Muscle of leg (tissue), 11 donors: Measurements from ENCODE around the gene LENG9. TPM values are rescaled to one million over a fixed set of nuclear protein-coding genes. Genes with fewer than 3 reads are reported as not detected.

Experiments used
- DNase-seq: peaks from one replicate; pipeline ENCODE4 v3.0.0; 2013
- H3K27ac ChIP-seq: one replicate; pipeline ENCODE4 v1.5.1; 2013; ENCODE audit warnings: mild to moderate bottlenecking, low read length, control low read depth
- H3K27me3 ChIP-seq: one replicate; pipeline ENCODE4 v1.6.1; 2013; ENCODE audit warnings: low read length; ENCODE audit not compliant: control insufficient read depth, insufficient read depth
- H3K36me3 ChIP-seq: one replicate; pipeline ENCODE4 v1.6.1; 2013; ENCODE audit warnings: low read length; ENCODE audit not compliant: control insufficient read depth, insufficient read depth
- H3K4me1 ChIP-seq: one replicate; pipeline ENCODE4 v1.6.1; 2013; ENCODE audit warnings: low read length; ENCODE audit not compliant: control insufficient read depth, insufficient read depth
- H3K4me3 ChIP-seq: one replicate; pipeline ENCODE4 v1.5.1; 2013; ENCODE audit warnings: low read length, control low read depth
- H3K9me3 ChIP-seq: replicated peaks from 2 replicates; pipeline ENCODE4 v1.6.1; 2013; ENCODE audit warnings: low read depth, low read length; ENCODE audit not compliant: control insufficient read depth
- WGBS: methylation state at CpG from one replicate; pipeline ENCODE4 v1.1.5; 2013; ENCODE audit warnings: missing lambda C conversion rate; ENCODE audit not compliant: insufficient coverage; 5-methylcytosine and 5-hydroxymethylcytosine counted together
- polyA plus RNA-seq, 8 donors: library from polyadenylated mRNA; unstranded; fragments of 120-200 nt; gene quantifications; one replicate each; pipeline versions ENCODE4 v1.2.1 to v1.2.3, GENCODE V29; 2013; ENCODE audit warnings: inconsistent platforms in 1 of 8, low replicate concordance in 1 of 8; ENCODE audit not compliant: insufficient read length in 8 of 8, insufficient read depth in 1 of 8
- total RNA-seq: library from RNA; stranded (reverse); fragments of 120-200 nt; gene quantifications from one replicate; pipeline ENCODE4 v1.2.4, GENCODE V29; 2013

The LENG9 gene
- total and polyA plus RNA-seq, 9 donors = 1.5 to 4.1 (median 2.7) TPM

- no peak for DNase-seq
- no peak overlapping the region for H3K4me3 ChIP-seq
- no peaks in the 10 kb centered on the region for H3K36me3 ChIP-seq
- no peak overlapping the region for H3K27ac ChIP-seq
- H3K9me3 ChIP-seq = no peaks in the 10 kb centered on the region
- 88% methylated on average over 11 of the region's 14 CpGs for WGBS
- peaks cover 33% of the 10 kb centered on the region for H3K27me3 ChIP-seq
- peaks cover 15% of the 10 kb centered on the region for H3K4me1 ChIP-seq
These were observed 39.4 kb downstream of the LENG9 start for GRCh38 chr19:54424201-54424600.

DNA sequence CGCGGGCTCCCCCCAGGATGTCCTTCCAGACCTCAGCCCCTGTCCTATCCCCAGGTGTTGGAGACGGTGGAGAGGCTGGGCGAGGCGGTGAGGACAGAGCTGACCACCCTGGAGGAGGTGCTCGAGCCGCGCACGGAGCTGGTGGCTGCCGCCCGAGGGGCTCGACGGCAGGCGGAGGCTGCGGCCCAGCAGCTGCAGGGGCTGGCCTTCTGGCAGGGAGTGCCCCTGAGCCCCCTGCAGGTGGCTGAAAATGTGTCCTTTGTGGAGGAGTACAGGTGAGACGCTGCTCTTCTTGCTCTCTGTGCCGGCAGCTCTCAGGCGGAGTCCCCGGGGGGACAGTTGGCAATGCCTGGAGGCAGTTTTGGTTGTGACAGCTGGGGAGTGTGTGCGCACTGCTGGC lies 41.4 kb downstream of the LENG9 start:
- no peak for DNase-seq
- no peaks in the 10 kb centered on the region for H3K9me3 ChIP-seq
- H3K27ac ChIP-seq = no peak overlapping the region
- H3K4me3 ChIP-seq = no peak overlapping the region
- peaks cover 35% of the 10 kb centered on the region for H3K27me3 ChIP-seq
- peaks cover 21% of the 10 kb centered on the region for H3K4me1 ChIP-seq
- WGBS = 30% methylated on average over 11 of the region's 20 CpGs
- no peaks in the 10 kb centered on the region for H3K36me3 ChIP-seq

DNA sequence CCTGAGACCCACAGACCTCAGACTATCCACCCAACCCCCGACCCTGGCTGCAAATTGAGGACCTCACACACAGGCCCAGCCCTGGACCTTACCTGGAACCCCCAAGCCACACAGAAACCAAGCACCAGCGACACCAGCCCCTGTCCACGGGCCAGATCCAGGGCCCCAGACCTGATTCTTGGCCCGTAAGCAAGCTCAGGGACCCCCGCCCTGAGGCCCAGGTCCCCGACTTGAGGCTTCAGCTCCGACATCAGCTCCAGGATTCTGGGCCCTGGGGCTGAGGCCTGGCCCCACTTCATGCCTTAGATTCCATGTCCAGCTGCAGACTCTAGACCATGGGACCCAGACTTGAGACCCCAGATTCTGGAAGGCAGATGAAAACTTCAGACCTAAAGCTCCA lies 42.1 kb downstream of the LENG9 start:
- peak overlapping the region; percentile 62 for H3K27ac ChIP-seq
- H3K27me3 ChIP-seq = peaks cover 41% of the 10 kb centered on the region
- H3K4me1 ChIP-seq = peaks cover 21% of the 10 kb centered on the region
- no peak overlapping the region for H3K4me3 ChIP-seq
- H3K9me3 ChIP-seq = no peaks in the 10 kb centered on the region
- 44% methylated on average over 7 of the region's 7 CpGs for WGBS
- H3K36me3 ChIP-seq = no peaks in the 10 kb centered on the region
- DNase-seq = no peak

GRCh38 chr19:54421169-54421516 lies 42.4 kb downstream of the LENG9 start:
- Histone ChIP-seq H3K27me3 (peaks cover 45% of the 10 kb centered on the region), H3K4me3 (no peak overlapping the region), H3K27ac (no peak overlapping the region), H3K4me1 (peaks cover 21% of the 10 kb centered on the region), H3K9me3 (no peaks in the 10 kb centered on the region), H3K36me3 (no peaks in the 10 kb centered on the region)
- WGBS = 42% methylated on average over 5 of the region's 9 CpGs
- no peak for DNase-seq

DNA sequence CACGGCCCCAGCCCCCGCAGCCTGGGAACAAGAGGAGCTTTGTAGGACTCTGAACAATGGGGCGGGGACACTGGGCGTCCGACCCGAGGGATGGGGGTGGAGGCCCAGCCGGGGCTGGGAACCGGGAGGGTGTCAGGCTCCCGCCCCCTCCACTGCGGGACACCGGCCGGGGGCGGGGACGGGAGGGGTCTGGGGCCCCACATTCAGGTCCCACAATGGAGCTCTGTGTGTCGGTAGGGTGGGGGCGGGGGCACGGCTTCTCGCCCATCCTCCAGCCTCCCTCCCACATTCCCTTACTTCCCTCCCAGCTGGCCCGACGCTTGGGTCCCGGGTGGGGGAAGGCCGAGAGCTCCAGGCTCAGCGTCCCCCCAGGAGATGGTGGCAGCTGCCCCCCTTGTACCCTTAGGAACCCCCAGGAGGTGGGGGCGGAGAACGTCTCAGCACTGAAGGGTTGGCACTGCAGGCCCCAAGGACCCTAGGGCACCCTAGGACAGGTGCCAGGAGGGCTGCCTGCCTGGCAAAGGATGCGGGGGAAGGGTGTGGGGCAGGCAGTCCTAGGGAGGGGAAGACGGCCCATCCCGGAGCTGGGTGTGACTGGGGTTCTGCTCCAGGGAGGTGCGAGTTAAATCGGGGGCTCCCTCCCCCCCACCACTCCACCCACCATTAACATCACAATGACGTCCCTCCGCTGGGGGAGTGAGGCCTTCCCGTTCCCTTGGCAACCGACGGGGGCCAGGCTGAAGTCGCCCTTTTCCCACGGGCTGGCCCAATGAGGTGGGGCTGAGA lies 43.0 kb downstream of the LENG9 start:
- Histone ChIP-seq H3K36me3 (no peaks in the 10 kb centered on the region), H3K9me3 (no peaks in the 10 kb centered on the region), H3K4me3 (no peak overlapping the region), H3K27me3 (peaks cover 51% of the 10 kb centered on the region), H3K4me1 (peaks cover 23% of the 10 kb centered on the region), H3K27ac (no peak overlapping the region)
- WGBS = 2% methylated on average over 8 of the region's 37 CpGs
- peak; percentile 77 for DNase-seq

- Histone ChIP-seq H3K27me3 (peaks cover 55% of the 10 kb centered on the region), H3K4me3 (no peak overlapping the region), H3K27ac (no peak overlapping the region), H3K4me1 (peaks cover 25% of the 10 kb centered on the region), H3K36me3 (no peaks in the 10 kb centered on the region), H3K9me3 (no peaks in the 10 kb centered on the region)
- DNase-seq = no peak
- 12% methylated on average over 8 of the region's 10 CpGs for WGBS
These were observed 43.6 kb downstream of the LENG9 start for GRCh38 chr19:54420068-54420382.

DNA sequence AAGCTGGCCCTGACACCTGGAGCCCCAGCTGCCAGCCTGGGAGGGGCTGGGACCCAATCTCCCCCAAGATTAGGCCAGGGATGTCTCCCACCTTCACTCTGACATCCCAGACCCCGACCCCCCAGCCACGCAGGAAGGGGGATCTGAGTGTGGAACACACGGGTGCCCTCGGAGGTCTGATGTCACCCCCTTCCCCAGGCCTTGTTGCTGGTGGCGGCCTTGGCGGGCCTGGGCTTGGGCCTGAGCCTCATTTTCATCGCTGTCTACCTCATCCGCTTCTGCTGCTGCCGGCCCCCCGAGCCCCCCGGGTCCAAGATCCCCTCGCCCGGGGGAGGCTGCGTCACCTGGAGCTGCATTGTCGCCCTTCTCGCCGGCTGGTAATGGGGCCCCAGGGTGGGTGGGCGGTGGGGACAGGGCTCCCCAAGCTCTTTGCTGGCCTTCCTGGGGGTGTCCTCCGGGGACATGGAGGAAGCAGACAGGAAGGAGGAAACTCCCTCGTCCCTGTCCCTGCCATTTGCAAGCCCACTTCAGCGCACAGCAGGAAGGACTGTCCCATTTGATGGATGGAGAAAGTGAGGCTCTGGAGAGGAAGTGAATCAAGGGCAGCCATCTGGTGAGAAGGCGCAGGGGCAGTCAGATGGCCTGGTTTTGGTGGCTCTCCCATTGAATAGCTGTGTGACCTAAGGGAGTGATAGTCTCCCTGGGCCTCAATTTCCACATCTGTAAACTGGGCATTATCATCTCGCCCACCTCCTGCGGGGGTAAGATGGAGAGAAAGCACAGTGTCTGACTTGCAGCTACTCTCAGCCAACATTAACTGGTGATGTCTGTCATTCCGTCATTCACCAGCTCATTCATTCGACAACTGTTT lies 44.4 kb downstream of the LENG9 start:
- no peak overlapping the region for H3K27ac ChIP-seq
- 72% methylated on average over 17 of the region's 26 CpGs for WGBS

GRCh38 chr19:54418030-54418929 lies 45.3 kb downstream of the LENG9 start:
- no peak overlapping the region for H3K27ac ChIP-seq
- WGBS = 7% methylated on average over 14 of the region's 25 CpGs
- no peak overlapping the region for H3K4me3 ChIP-seq

More for the DNA sequence above, 44.4 kb downstream of the LENG9 start:
- H3K36me3 ChIP-seq = no peaks in the 10 kb centered on the region
- peaks cover 63% of the 10 kb centered on the region for H3K27me3 ChIP-seq
- H3K9me3 ChIP-seq = no peaks in the 10 kb centered on the region
- DNase-seq = no peak
- H3K4me3 ChIP-seq = no peak overlapping the region
- H3K4me1 ChIP-seq = peaks cover 25% of the 10 kb centered on the region

DNA sequence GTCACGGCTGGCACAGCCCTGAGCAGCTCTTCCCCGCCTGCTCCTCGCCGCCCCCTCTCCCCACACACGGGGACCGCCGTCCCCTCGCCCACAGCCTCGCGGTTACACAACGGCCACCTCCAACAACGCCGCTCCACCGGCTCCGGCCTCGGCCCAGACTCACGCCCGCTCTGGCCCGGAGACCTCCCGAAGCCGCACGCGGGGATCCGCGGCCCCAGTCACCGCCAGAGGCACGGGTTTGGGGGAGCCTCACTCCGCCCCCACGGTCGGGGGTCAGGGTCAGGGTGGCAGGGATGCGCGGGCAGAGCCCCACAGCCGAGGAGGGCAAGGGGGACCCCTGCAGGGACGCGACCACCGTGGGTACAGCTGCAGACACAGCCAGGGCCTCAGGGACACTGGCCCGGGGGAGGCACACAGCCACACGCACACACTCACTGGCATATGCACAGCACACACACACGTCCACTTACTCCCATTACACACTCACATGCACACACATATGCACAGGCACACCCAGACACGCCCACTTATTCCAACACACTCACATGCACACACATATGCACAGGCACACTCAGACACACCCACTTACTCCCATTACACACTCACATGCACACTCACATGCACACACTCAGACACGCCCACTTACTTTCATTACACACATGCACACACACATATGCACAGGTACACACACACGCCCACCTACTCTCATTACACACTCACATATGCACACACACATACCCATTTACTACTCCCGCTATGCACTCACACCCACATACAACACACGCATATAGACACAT lies 46.7 kb downstream of the LENG9 start:
- Histone ChIP-seq H3K4me1 (peaks cover 25% of the 10 kb centered on the region), H3K27me3 (peaks cover 62% of the 10 kb centered on the region), H3K36me3 (no peaks in the 10 kb centered on the region), H3K4me3 (no peak overlapping the region), H3K9me3 (no peaks in the 10 kb centered on the region), H3K27ac (no peak overlapping the region)
- WGBS = 27% methylated on average over 35 of the region's 44 CpGs
- no peak for DNase-seq

More at GRCh38 chr19:54418030-54418929, 45.3 kb downstream of the LENG9 start:
- DNase-seq = no peak
- Histone ChIP-seq H3K27me3 (peaks cover 64% of the 10 kb centered on the region), H3K4me1 (peaks cover 25% of the 10 kb centered on the region), H3K36me3 (no peaks in the 10 kb centered on the region), H3K9me3 (no peaks in the 10 kb centered on the region)
